Activated CD8-positive, alpha-beta memory T cell treated with anti-CD3 and anti-CD28 coated beads for 48 hours (primary cell): ENCODE measurements around the gene PTPA.

ENCODE experiments used
- DNase-seq, 3 experiments: peaks; one replicate each; pipeline ENCODE4 v3.0.0-alpha.2; 2020; ENCODE audit warnings: low read depth in 2 of 3, low spot score in 2 of 3

The PTPA gene

DNA sequence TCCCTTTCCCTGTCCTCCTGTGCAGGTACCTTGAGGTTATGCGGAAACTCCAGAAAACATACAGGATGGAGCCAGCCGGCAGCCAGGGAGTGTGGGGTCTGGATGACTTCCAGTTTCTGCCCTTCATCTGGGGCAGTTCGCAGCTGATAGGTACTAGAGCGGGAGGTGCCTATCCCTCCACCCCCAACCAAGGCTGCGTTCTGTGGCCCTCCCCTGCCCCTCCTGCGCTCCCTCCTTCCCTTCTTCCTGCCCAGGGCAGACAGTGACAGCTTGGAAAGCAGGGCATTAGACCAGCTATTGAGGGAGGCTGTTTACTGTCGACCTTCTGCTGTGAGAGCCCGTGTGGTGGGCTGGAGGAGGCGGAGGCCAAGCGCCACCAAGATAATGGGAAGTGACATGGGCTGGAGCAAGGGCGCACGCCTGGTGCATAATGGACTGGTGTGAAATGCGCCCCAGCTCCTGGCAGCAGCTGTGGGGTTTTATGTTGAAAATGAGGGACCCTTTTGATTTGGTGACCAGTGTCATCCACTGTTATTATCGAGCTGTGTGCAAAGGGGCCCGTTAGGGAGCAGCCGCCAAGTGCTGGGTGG is 25.3 kb downstream of the PTPA start:
- no peak for DNase-seq

DNA sequence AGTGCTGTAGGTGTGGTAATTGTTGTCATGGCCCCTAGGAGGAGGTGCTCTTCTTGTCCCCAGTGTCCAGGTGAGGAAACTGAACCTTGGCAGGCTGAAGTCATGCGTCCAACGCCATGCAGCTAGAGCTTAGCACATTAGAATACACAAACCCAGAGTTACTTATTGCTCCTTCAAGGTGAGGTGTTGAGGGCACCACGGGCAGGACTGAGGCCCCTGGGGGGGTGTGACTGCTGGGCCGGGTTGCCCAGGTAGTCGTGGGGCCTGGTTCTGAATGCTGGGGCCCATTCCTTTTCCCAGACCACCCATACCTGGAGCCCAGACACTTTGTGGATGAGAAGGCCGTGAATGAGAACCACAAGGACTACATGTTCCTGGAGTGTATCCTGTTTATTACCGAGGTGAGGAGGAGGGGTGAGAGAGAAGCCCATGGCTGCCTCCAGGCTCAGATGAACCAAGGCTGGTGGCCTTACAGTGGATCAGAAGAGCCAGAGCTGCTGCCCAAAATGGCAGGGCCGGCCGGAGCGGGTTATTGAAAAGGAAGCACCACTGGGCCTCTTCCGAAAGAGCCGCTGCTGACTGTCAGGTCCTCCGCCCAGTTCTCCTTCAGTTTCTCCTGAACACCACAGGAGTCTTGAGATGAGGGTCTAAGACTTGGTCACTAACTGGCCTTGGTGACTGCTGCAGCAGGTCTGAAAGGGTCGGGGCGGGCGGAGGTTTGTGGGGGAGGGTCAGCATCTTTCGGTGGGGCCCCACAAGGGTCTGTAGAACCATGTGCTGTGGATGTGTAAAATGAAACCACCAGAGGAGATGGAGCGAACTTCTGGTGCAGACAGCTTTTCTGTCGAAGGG is 26.3 kb downstream of the PTPA start:
- no peak for DNase-seq

DNA sequence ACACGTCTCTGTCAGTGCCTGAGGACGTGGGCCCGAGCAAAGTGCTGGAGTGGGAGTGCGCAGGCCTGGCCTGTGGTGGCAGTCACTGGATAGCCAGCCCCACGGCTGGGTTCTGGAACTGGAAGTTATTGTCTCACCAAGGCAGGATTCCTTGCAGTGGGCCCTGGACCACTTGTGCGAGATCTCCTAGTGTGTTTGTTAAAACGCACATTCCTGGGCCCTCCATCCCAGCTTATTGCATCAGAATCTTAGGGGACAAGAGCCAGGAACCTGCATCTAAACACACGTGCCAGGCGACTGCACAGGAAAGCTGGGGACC is 26.9 kb downstream of the PTPA start:
- DNase-seq = no peak

DNA sequence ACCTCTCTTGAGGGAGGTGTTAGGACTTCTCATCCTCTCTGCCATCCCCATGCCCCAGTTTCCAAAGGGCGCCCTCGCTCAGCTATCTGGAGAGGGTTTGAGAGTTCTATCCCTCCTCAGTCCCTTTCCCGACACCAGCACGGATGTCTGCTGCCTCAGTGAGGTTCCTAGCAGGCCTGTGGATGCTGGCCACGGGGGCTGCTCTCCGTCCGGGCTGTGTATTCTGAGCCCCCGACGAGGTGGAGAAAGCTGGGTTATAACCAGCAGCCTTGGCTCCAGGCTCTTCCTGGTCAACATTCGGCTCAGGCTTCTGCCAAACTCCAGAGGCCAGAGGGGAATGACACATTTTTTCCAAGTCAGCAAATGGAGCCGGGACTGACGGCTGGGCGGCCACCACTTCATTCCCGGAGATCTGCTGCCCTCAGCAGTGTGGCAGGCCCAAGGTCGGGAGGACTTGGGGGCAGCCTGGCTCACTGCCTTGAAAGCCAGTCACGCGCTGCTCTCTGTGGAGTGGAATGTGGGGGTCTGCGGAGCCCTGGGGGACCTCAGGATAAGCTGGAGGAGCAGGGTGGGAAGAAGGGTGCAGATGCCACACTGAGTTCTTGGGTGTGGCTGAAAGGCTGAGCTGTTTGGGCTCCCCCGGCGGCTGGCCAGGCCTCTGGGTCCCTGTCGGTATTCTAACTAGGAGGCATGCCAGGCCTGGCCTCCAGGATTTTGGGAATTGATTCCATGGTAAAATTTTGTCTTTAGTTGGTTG is 27.4 kb downstream of the PTPA start:
- DNase-seq = no peak

DNA sequence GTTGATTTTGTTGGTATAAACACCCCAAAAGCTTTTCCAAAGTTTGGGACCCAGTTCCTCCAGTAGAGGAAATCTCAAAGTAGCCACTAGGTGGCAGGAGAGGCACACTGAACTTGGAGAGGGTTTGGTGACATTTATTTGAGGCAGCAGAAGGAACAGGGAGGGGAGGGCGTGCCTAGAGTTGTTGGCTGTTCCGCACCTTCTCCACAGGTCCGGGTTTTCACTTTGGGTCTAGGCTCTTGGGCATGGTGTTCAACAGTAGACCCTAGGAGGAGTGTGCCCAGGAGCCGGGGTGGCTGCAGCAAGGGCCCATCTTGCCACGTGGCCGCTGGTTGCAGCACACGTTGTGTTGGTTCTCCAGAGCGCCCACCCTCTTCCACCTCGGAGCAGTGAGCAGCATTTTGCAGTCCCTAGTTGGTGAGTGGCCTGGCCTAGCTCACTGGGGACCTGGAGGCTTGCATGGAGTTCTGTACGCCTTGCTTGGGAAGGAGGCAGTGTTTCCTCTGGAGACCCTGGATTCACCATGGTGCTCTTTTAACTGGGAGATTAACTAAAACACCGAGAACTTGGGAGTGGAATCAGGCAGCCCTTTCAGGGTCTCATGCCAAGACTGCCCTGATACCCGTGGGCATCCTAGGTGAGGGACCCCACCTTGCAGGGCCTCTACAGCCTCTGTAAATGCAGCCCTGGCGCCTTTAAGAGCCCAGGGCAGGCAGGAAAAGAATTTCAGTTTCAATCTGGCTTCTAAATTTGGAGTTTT is 28.2 kb downstream of the PTPA start:
- peak in 2 of 3 experiments; percentile 44 to 51 for DNase-seq

DNA sequence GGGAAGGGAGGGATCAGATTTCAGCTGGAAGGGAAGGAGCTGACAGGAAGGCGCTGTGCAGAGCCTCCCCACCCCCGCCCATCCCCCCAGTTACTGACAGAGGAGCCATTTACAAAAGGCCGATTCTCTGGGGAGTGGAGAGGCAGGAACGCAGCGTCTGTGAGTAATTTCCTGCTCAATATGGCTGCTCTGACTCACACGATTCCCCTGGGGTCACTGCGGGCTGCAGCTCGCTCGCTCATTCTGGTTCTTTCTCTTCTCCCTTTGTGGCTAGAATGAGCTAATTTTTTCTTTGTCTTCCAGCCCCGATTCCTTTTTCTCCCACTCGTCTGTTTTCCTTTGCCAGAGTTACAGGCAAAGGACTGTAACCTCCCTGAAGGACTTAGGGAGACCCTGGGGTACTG is 28.8 kb downstream of the PTPA start:
- peak; percentile 35 to 58 (median 52) for DNase-seq

DNA sequence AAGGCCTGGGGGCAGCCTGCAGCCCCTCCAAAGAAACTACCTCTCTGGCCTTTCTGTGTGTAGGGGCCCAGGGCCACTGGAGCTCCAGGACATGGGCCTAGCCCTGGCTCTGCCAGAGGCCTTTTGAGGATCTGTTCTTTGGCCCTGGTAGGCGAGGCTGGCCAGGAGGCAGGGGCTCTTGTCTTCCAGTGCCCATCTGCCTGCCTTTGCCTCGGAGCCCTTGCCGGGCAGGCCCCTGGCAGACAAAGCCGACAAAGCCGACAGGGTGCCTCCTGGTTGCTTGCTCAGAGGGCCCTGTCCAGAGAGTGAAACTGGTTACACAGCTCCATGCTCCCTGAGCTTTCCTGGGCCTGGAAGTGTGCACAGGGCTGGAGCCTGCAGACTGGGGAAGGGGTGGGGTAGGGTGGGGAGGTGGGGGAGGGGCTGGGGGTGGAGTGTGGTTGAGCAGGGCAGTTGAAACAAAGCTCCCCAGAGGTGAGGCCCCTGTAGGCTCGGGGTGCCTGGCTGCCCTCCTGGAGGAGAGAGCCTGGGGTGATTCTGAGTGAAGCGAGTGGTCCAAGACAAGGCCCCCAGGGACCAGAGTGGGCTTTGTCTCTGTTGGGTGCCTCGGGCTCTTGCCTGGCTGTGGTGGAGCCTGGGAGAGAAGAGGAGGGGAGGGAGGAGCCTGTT is 29.3 kb downstream of the PTPA start:
- DNase-seq = peak in 1 of 3 experiments; percentile 11

DNA sequence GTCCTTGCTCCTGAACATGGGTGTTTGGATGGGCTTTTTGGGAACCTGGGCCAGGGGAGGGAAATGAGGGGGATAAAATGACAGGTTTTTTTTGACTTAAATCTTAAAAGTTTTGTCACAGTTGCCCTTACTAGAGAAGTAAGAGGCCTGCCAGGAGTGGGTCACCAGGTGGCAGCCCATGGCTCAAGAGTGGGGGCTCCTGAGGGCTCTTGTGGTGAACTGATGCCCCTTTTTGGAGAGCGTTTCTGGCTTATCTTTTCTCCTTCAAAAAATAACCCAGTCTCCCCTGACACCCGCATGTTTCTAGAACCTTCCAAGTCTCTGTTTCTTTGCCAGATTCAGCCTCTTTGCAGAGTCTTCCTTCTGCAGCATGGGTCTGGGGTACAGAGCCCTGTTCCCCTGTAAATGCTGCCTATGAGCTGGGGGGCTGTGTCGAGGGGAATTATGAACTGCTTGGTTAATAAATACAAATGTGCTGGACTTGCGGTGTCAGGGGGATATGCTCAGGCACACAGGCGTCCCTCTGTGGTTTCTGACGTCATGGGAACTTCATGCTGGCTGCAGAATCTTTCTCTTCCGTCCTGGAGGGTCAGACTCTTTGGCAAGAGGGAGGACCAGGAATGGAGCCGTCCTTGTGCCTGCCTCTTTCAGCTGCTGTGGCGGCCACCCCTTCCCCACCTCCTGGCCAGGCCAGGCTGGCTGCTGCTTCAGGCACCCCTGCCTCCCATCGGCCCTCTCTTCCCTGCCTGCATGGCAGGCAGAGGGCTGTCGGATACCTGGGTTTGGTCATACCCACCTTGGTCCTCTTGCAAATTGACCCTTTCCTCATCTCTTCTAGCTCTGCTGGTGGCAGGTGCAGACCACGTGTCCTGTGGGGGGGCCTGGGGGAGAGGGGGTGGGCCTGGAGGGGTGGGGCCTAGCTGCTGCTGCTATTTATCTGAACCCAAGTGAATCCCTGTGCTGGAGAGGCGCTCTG is 30.1 kb downstream of the PTPA start:
- DNase-seq = no peak

DNA sequence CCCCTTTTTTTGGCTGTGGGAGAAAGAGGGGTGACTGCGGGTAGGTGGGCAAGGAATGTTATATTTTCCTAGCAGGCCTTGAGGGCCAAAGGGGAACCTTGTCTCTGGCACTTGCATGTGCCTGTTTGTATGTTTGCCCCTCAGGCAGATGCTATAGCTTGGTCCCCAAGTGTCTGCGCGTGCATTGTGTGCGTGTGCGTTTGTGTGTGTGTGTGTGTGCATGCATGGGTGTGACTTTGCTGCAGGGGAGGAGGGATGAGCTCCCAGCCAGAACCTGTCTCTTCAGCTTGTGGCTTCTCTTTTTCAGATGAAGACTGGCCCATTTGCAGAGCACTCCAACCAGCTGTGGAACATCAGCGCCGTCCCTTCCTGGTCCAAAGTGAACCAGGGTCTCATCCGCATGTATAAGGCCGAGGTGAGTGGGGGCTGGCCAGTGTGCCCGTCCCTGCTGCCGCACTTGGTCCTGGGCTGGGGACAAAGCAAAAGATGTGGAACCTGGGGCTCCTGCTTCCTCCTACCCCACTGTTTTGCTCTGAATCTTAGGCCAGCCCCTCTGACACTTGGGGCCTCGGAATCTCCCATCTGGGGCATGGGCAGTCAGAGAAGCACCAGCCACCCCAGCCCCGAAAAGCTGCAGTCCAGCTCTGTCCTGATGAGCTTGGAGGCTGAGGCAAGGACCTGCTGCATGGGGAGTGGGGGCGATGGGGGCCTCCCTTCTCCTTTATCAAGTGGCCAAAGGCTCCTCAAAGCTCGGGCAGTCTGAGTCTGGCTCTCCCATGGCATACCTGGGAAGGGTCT is 31.1 kb downstream of the PTPA start:
- DNase-seq = no peak

DNA sequence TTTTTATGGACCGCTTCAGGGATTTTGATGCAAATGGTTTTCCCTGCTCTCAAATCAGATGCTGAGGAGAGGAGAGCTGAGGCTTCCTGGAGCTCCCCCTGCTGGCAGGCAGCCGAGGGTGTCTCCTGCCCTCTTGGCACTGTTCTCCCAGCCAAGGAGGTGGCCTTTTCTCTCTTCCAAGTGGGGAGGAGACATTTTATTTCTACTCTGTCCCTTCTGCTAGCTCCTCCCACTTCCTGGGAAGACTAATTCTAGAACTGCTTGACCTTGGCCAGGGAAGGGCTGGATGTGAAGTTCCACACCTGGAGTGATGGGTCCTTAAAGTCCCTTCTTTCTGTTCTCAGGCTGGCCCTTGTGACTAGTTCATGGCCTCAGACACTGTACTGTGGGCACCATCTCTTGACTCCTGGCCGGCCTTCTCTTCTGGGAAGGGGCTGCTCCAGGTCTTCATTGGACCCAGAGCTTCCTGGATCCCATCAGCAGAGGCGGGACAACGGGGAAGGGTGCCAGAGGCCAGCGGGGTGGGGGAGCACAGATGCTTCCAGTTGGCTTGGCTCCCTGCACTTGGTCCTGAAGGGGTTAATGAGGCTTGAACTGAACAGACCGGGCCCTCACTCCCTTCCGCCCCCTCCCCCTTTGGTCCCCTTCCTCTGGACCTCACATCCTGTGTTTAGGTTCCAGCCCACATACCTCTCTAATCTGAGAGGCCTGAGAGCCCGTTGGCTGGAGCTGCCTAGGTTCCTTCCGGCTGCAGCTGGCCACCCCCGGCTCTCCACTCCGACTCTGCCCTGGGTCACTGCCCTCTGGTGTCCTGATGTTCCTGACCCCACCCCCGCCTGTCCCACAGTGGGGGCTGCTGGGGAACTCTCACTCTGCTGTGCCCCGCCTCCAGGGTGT is 32.1 kb downstream of the PTPA start:
- DNase-seq = peak in 2 of 3 experiments; percentile 45 to 59

DNA sequence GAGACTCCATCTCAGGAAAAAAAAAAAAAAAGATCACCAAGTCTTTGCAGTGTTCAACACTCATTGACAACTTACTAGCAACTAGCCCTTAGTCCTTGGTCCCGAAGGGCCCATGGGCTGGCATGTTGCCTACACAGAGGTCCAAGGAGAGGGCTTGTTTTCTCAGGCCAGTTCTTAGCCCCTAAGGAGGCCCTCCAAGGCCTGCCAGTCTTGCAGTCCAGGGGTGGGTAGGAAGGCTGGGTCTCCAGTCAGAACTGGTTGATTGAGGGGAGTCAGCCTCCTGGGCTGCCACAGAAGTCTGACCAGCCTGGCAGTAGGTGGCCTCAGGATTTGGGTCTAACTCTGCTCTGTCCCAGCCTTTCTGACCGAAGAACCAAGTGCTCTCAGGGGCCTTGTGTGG is 34.1 kb downstream of the PTPA start:
- DNase-seq = no peak

DNA sequence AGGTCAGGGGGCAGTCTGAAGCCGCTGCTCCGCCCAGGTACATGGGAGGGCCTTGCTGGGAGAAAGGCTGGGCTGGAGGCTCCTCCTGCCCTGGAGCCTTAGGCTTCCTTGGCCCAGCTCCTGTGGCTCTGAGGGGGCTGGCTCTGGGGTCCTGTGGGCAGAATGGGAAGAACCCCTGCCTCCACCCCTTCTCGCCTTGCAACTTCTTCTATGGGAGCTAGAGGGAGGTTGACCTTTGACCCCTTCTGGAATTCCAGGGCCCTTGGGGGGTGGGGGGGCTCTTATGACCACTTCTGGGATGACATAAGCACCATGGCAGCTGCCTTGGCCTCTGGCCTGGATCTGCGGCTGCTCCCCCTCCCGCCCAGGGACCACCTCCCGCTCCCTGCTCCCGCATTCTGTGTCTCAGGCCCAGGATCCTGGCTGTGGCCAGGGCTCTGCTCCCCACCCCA is 34.7 kb downstream of the PTPA start:
- DNase-seq = no peak

DNA sequence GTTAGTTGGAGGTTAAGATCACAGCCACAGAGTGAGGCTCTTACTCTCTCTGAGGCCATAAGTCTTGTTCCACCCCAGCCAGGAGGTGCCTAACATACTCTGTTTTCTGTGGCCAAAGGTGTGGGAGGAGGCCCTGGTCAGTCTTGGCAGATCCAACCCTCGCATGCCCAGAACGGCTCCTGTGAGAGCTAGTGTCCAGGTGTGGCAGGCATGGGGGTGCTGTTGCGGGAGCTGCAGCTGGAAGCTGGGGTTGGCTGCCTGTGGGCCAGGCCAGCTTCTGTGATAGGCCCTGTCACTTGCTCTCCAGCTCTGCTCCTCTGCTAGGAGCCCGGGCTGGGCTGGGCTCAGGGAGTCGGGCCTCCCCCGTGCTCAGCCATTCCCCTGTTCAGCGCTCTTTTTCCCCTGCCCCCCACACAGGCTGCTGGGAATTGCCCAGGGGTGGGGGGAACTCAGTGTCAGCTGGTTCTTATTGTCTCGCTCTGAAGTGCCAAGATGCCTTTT is 35.3 kb downstream of the PTPA start:
- DNase-seq = no peak

DNA sequence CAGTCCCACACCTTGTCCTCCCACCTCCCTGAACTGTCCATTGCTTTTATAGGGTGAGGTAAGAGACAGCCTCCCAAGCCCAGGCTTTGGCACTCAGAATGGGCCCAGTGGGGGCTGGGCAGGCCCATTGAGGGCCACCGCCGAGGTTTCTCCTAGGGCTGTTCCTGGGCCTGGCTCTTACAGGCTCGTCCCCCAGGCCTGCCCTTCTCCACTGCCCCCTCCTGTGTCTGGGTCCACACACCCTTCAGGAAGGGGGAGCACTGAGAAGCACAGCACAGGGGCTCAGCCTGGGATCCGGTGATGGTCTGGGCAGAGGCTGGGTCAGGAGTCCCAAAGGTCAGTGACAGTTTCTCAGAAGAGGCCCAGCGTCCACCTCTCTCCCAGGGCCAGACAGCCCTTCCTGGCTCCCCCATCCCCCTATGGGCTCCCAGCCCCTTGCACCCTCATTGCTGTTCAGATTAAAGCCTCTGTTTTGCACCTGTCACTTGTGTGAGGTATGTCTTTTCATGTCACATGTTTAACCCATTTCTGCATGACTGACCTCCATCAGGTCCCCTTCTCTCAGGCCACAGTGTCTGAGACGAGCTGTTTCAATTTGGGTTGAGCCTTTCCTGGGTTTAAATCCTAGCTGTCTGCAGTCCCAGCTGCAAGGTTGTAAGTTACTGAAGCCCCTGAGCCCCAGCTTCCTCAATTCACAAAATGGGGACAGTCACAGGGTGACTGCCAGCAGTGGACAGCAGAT is 37.4 kb downstream of the PTPA start:
- DNase-seq = no peak

DNA sequence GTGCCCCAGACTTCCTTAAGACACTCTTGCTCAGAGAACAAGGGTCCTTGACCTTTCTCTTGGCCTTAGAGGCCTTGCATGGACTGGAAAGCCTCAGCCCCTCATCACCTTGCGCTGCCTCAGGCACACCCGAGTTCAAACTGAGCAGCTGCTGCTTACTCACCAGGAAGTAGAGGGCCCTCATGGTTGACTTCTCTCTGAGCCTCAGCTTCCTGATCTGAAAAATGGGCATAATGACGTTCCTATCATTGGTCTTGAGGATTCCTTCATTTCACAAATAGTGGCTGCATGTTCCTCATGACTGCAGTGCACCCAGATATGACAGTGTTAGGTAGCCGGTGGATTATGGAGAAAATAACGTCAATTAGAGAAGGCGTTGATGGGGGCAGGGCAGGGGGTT is 38.2 kb downstream of the PTPA start:
- no peak for DNase-seq

DNA sequence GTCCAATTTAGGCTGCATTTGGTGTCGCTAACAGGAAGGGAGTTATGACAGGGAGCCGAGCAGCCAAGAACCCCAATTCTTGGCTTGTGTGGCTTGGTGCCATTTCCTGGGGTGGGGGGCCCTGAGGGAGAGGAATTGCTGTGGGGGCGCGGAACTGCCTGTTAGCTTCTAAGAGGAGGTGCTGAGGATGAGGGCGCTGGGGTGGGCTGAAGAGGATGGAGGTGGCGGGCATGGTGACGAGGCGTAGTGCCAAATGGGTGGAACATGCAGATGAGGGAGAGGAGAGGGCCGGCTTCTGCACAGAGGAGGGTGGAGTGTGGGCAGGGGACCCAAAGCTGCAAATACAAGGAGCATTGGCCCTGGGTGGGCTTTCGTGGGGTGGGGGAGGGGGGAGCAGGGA is 38.9 kb downstream of the PTPA start:
- no peak for DNase-seq

DNA sequence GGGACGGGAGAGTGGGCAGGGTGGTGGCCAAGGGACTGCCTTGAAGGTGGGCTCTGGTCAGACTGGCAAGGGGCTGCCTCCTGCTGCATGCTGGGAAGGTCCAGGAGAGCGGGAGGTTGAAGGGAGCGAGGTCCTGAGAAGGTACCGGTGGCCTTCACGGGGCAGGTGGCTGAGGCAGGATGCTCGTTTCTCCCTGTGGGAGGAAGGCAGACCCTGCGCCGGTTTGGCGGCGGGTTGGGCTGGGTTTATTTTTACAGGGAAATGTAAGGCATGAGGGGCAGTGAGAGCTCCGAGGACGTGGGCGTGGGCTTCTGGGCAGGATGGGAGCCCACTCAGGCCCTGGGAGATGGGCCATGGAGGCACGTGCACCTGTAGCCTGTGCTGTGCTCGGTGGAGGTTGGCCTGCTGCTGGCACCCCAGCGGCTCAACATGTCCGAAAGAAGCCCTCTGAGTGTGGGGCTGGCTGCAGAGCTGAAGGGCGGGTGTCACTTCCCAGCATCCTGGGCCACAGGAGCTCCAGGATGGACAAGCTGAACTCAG is 39.5 kb downstream of the PTPA start:
- no peak for DNase-seq
